CD4-positive, alpha-beta T cell treated with Interleukin-21 for 1 hour (primary cell): ENCODE measurements around the gene MRPL42.
"Not testable (repeated sequence)": the region's sequence is repeated elsewhere in the genome, so short reads cannot be mapped to it uniquely, and the experiment has no call there.

ENCODE experiments used
- DNase-seq: peaks from one replicate; pipeline ENCODE4 v3.0.0-alpha.2; 2020

Gene MRPL42

DNA sequence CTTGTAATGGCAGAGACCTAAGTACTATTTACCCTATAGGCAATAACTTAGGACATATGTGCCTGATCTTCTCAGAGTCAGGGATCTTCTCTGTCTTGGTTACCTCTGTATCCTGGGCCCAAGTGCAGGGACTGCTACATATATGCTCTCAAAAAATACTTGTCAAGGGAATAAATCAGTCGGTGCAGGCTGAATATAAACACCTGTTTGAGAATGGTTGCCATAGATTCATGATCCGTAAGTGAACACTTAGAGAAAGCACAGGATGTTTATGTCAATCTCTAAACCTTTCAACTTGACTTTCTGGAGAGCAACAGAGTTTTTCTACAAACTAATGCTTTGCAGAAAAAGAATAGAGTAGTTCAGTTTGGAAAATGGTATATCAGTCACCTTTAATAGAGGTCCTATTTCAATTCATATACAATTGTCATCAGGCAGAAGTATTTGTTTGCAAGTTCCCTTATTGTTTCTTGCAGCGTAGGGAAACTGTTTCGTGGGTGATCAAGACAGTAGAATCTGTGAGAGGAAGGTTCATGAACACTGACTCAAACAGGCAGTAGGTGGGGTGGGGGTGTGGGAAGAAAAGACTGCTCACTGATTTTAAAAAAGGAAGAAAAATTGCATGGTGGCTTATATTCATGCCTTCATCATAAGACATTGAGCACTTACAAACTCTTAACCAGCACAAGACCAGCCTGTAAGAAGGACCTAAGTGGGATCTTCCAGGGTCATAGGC is 19.6 kb upstream of the MRPL42 start:
- no peak for DNase-seq

DNA sequence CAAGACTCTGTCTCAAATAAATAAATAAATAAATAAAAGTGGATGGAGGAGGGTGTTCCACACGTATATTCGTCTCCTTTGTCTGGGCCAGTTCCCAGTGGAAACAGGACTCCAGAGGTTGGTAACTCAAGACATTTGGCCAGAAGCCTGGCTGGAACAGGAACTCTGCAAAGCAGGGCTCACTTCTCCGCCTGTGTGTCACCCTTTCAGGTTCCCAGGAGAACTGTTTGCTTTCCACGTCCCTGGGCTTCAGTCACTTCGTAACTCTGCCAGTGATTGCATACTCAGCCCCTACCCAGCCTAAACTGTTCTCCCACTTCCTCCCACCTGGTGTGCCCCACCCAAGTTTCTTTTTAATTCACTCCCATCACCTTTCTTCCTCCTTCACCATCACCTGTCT is 18.5 kb upstream of the MRPL42 start:
- DNase-seq = no peak

DNA sequence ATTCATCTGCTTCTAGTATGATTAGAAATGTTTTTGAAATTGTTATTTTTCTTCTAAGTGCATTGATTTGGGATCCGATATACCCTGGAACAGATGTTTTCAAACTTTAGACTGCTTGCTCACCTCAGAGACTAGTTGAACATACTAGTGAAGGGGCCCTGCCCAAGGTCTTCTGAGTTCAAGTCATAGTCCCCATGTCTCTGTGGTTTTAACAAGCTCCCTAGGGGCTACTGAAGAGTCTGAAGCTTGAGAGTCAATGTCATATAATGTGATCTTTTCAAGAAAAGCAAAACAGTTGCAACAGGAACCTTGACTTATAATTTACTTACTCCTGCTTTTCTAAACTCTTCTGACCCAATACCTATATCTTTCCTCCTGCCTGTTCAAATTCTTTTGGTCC is 18.0 kb upstream of the MRPL42 start:
- no peak for DNase-seq

DNA sequence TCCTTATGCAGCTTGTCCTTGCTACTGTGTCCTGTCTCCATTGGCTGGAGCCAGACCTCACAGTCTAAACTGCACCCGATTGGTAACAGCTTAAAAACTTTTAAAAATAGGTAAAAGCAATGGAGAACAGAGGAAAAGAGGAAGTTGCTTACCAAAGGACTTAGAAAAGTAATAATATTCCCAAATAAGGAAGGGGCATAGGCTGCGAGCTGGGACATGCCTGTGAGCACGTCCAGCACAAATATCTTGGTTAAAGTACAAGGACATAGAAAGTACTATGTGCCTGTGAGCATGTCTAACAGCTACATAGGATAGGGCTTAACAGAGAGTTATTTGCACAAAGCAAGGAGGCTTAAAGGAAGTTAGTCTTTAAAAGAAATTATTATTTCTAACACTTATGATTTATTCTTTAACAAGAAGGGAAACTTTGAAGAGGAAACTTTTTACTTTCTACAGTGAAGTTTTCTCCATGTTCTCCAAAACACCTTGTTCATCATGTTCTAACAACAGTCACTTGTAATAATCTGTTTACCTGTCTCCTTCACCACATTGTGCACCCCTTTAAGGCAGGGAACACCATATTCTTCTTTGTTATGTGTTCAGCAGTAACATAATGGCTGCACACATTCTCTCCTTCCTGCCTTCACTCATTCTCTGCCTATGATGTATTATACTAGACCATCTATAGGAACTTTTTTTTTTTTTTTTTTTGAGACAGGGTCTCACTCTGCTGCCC is 15.7 kb upstream of the MRPL42 start:
- DNase-seq = no peak

DNA sequence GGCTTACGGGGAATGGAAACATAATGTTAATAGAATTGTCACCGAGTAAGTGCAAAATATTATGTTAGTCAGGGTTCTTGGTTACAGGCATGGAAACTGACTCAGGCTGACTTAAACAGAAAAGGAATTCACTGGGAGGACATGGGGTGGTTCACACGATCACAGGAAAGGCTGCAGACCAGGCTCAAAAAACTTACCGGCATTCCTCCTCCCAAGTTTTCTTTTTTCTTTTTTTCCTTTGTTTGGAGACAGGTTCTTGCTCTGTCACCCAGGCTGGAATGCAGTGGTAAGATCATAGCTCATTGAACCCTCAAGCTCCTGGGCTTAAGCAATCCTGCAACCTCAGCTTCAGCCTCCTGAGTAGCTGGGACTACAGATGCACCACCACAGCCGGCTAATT is 13.7 kb upstream of the MRPL42 start:
- DNase-seq = no peak

DNA sequence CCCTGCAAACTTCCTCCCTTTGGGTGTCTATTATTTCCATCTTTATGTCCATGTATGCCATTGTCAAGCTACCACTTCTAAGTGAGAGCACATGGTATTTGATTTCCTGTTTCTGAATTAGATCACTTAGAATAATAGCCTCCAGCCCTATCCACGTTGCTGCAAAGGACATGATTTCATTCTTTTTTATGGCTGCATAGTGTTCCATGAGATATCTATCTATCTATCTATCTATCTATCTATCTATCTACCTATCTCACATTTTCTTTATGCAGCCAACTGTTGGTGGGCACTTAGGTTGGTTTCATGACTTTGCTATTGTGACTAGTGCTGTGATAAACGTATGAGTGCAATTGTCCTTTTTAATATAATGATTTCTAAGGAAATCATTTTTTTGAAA is 11.2 kb upstream of the MRPL42 start:
- no peak for DNase-seq

DNA sequence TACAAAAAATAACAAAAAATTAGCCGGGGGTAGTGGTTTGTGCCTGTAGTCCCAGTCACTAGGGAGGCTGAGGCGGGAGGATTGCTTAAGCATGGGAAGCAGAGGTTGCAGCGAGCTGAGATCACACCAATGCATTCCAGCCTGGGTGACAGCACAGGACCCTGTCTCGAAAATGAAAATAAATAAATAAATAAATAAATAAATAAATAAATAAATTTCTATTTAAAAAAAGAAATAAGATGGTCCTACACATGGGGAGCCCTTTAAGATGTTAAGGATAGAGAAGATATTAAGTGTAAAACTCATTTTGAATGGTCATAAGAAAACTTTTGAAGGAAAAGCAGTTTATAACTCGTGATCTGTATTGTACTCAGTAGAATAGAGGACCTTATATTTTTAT is 8.2 kb upstream of the MRPL42 start:
- DNase-seq = no peak

DNA sequence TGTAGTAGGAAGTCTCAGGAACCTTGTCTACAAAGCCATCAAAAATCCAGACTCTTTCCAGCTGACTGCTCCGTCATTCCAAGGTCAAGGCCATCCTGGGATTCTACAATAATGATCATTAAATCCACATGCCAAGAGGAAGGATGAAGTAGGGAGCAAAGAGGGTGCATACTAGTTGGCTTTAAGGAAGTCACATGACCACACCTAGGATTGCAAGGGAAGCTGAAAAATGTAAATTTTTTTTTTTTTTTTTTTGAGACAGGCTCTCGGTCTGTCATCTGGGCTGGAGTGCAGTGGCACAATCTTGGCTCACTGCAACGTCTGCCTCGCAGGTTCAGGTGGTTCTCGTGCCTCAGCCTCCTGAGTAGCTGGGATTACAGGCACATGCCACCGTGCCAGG is 7.3 kb upstream of the MRPL42 start:
- DNase-seq = no peak

DNA sequence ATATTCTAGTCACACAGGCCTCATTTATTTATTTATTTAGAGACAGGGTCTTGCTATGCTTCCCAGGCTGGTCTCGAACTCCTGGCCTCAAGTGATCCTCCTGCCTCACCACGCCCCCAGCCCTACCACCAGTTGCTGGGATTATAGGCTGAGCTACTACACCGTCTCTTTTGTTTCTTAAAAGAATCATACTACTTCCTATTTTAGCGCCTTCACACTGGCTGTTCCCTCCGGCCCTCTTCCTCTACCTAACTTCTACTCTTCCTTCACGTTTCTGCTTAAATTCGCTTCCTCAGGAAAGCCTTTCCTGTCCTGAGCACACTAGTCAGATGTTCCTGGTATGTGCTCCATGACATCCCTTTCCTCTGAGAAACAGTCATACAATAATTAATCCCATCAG is 6.4 kb upstream of the MRPL42 start:
- DNase-seq = no peak

DNA sequence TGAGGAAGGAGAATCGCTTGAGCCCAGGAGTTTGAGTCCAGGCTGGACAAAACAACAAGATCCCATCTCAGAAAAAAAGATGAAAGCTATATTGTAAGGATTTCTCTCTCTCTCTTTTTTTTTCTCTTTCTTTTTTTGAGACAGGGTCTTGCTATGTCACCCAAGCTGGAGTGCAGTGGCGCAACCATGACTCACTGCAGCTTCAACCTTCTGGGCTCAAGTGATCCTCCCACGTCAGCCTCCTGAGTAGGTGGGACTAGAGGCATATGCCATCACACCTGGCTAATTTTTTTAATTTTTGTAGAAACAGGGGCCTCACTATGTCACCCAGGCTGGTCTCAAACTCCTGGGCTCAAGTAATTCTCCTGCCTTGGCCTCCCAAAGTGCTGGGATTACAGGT is 5.8 kb upstream of the MRPL42 start:
- no peak for DNase-seq

DNA sequence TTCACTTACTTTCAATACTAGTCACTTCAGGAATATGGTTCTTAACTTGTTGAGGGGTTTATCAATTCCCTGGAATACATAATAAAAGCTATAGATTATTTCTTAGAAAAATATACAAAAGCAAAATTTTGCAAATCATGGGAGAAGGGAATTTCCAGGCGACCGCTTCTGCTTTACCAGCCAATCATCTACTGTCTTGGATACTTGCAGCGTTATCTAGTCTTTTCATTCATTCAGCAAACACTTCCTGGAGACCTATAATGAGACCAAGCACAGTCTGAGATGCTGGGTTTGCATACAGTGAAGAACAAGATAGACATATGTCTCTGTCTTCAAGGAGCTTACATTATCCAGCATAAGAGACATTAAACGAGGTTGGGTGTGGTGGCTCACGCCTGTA is 1.5 kb upstream of the MRPL42 start:
- no peak for DNase-seq

DNA sequence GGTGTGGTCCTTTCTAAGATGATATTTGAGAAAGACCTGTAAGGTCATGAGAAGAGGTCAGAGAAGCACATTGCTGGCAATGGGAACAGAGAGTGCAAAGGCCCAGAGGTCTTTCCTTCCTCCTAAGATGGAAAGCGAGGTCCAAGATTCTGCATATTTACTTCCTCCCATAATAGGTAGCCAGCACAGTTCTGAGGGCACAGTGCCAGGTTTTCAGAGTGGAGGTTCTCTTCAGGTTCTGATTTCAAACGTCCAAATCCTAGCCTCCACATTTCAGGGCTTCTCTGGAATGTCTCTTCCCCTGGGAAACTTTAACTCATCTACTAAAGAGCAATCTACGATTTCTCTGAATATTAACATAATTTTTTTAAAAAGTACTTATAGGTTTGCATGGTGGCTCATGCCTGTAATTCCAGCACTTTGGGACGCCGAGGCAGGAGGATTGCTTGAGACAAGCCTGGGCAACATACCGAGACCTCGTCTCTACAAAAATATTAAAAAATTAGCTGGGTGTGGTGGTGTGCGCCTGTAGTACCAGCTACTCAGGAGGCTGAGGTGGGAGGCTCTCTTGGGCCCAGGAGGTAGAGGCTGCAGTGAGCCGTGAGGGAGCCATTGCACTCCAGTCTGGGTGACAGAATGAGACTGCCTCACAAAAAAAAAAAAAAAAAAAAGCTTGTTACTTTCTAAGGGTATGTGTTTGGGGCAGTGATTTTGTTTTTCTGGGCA is 526 bp upstream of the MRPL42 start:
- DNase-seq = no peak

DNA sequence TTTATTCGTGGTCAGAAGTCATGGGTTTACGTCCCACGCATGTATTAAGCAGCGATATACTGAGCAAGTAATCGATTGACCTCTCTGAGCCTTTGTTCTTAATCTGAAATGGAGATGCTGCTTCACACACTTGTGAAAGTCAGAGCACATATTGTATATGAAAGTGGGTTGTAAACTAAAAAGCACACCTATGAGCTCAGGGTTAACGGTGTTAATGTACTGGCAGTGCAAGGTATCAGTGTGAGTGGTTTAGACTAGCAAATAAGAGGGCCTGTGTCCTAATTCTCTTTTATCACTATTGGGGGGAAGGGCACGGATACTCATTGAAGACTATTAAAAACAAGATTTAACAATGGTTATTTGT is 676 bp downstream of the MRPL42 start:
- DNase-seq = no peak

DNA sequence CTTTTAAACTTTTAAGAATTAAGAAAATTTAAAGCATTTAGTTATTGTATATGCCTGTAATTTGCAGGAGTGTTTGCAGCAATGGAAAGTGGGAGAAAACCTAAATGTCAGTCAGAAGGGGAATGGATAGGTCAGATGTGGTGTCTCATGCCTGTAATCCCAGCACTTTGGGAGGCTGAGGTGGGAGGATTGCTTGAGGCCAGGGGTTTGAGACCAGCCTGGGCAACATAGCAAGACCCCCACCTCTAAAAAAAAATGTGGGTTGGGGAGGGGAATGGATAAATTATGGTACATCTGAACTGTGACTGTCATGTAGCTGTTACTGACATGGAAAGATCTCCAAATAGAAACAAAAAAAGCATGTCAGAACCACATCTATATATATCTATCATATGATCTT is 2.1 kb downstream of the MRPL42 start:
- no peak for DNase-seq

DNA sequence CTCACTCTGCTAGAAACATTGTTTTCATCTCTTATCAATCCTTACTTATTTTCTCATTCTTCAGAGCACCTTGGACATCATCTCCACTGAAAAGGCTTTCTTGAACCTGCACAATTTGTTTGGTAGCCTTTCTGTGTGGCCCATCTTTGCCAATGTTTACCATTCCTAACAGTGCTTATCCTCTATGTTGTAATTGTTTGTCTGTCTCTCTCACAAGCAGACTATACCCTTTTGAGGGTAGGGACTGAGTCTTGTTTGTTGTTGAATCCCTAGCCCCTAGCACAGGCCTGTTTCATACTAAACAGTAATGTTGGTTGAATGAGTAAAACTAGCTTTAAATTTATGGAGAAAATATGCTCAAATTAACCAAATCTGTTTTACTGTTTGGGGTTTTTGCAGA is 9.2 kb downstream of the MRPL42 start:
- no peak for DNase-seq

DNA sequence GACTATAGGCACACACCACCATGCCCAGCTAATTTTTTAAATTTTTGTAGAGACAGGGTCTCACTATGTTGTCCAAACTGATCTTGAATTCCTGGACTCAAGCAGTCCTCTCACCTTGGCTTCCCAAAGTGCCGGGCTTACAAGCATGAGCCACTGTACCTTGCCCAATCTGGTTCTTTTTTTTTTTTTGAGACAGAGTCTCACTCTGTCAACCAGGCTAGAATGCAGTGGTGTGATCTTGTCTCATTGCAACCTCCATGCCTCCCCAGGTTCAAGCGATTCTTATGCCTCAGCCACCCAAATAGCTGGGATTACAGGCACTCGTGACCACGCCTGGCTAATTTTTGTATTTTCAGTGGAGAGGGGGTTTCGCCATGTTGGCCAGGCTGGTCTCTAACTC is 15.4 kb downstream of the MRPL42 start:
- no peak for DNase-seq

DNA sequence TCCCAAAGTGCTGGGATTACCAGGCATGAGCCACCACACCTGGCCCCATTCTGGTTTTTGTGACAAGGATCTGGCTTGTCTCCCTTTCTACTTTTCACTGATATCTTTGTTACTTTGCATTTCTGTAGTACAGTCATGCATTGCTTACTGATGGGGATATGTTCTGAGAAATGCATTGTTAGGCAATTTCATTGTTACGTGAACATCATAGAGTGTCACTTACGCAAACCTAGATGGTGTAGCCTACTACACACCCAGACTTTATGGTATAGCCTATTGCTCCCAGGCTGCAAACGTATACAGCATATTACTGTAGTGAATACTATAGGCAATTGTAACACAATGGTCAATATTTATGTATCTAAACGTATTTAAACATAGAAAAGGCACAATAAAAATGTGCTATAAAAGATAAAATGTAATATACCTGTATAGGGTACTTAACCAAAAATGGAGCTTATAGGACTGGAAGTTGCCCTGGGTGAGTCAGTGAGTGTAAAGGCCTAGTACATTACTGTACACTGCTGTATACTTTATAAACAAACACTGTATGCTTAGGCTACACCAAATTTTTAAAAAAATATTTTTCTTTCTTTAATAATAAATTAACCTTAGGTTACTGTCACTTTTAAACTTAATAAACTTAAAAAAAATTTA is 16.0 kb downstream of the MRPL42 start:
- no peak for DNase-seq

DNA sequence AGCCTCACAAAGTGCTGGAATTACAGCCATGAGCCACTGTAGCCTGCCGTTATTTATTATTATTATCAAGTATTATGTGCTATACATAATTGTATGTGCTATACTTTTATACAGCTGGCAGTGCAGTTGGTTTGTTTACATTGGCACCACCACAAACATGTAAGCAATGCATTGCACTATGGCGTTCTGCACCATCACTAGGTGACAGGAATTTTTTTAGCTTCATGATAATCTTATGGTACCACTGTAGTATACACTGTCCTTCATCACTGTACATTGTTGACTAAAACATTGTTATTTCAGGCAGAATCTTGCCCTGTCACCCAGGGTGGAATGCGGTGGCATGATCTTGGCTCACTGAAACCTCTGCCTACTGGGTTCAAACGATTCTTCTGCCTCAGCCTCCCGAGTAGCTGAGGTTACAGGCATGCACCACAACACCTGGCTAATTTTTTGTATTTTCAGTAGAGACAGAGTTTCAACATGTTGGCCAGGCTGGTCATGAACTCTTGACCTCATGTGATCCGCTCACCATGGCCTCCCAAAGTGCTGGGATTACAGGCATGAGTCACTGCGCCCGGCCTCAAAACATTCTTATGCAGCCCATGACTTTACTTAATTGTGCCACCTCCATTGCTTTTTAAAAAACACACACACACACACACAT is 17.1 kb downstream of the MRPL42 start:
- no peak for DNase-seq

DNA sequence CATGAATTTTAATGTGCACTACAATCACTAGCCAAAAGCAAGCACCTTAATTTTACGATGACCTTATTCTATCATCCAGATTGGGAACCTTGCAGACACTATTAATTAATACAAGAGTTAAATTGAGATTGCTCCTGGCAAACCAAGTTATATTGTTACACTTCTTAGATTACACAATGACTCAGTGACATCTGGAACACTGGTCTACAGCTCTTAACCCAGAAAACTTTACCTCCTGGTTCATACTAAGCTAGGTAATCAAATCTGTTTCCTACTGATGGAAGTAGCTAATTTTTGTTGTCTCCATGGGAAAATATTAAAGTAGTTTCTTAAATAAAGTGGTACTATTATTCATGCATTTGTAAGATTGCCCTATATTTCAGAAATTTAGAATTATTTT is 25.5 kb downstream of the MRPL42 start:
- not testable (repeated sequence) for DNase-seq

DNA sequence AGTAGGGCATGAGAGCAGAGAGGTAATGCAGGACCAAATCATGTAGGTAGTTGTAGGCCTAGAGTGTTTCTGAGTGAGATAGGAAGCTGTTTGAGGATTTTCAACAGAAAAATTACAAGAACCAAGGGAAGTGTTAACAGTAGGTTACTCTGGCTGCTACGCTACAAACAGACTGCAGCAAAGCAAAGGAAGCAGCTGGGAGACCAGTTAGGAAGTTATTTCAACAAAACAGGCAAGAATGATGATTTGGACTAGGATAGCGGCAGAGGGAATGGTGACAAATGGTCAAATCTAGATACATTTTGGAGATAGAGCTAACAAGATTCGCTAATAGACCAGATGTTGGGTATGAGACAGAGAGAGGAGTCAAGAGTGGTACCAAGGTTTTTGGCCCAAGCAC is 26.8 kb downstream of the MRPL42 start:
- no peak for DNase-seq

DNA sequence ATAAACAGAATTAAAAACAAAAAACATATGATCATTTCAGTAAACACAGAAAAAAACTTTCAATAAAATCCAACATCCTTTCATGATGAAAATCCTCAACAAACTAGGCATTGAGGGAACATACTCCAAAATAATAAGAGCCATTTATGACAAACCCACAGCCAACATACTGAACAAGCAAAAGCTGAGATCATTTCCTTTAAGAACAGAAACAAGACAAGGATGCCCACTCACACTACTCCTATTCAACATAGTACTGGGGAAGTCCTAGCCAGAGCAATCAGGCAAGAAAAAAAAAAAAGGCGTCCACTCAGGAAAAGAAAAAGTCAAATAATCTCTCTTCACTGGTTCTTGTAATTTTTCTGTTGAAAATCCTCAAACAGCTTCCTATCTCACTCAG is 30.1 kb downstream of the MRPL42 start:
- DNase-seq = no peak

DNA sequence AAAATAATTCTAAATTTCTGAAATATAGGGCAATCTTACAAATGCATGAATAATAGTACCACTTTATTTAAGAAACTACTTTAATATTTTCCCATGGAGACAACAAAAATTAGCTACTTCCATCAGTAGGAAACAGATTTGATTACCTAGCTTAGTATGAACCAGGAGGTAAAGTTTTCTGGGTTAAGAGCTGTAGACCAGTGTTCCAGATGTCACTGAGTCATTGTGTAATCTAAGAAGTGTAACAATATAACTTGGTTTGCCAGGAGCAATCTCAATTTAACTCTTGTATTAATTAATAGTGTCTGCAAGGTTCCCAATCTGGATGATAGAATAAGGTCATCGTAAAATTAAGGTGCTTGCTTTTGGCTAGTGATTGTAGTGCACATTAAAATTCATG is 31.5 kb downstream of the MRPL42 start:
- DNase-seq = not testable (repeated sequence)

DNA sequence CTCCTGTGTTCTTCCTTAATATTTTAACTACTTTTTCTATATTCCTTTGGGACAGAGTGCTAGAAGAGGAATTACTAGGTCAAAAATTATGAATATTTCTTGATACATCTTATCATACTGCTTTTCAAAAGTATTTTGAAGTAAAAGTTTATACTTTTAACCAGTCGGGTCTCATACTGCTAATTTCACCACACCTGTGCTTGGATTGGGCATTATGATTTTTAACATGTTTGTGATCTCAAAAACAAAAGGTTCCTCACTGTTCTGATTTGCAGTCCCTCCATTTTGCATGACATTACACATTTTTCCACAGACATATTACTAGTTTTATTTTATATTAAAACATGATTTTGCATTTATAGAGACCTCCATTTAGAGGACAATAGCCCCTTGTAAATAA is 32.9 kb downstream of the MRPL42 start:
- no peak for DNase-seq
